PFSK-1 (cell line): Measurements from ENCODE around the gene COL4A6.

ENCODE experiments used
- FOXP2 ChIP-seq: optimal IDR thresholded peaks from 2 replicates; pipeline ENCODE3; 2011; ENCODE audit warnings: borderline replicate concordance, control low read depth, inconsistent platforms; ENCODE audit not compliant: insufficient read depth; ENCODE audit errors: extremely low read length, extremely low read depth
- POLR2AphosphoS5 ChIP-seq: IDR thresholded peaks from 2 replicates; pipeline ENCODE4 v1.6.1; 2012; ENCODE audit warnings: low read depth, mild to moderate bottlenecking, control low read depth, low read length, moderate library complexity
- SIN3A ChIP-seq: IDR thresholded peaks from 2 replicates; pipeline ENCODE4 v1.6.1; 2012; ENCODE audit warnings: mild to moderate bottlenecking, low read length, moderate library complexity, borderline replicate concordance; ENCODE audit not compliant: insufficient read depth
- TF ChIP-seq, protein P1 (sequence below), 2 experiments: IDR thresholded peaks; 2 replicates each; pipeline versions ENCODE4 v1.6.1 to v1.8.0; 2011 to 2012; ENCODE audit warnings: low read depth in 2 of 2, low read length in 2 of 2, control low read depth in 1 of 2, inconsistent platforms in 1 of 2, mild to moderate bottlenecking in 1 of 2, moderate library complexity in 1 of 2; ENCODE audit not compliant: insufficient read depth in 1 of 2

DNA sequence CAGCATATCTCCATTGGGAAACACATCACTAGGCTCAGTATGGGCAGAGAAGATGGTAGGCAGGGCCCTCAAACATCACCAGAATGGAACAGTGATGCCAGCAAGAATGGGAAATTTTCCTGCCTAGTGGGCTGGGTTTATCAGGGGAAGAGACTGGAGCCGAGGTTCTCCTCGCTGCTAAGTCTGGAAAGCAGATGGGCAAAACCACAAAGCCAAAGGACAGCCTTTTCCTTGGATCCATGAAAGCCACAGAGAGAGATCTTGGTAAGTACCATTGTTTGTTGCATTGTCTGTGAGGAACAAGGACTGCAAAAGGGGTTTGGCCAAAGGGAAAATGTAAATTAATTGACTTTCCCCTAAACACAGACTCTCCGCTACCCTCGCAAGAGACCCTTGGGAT, 266.6 kb downstream of the COL4A6 start:
- TF ChIP-seq SIN3A (no peak), FOXP2 (no peak), POLR2AphosphoS5 (no peak)
- TF ChIP-seq, protein P1, sequence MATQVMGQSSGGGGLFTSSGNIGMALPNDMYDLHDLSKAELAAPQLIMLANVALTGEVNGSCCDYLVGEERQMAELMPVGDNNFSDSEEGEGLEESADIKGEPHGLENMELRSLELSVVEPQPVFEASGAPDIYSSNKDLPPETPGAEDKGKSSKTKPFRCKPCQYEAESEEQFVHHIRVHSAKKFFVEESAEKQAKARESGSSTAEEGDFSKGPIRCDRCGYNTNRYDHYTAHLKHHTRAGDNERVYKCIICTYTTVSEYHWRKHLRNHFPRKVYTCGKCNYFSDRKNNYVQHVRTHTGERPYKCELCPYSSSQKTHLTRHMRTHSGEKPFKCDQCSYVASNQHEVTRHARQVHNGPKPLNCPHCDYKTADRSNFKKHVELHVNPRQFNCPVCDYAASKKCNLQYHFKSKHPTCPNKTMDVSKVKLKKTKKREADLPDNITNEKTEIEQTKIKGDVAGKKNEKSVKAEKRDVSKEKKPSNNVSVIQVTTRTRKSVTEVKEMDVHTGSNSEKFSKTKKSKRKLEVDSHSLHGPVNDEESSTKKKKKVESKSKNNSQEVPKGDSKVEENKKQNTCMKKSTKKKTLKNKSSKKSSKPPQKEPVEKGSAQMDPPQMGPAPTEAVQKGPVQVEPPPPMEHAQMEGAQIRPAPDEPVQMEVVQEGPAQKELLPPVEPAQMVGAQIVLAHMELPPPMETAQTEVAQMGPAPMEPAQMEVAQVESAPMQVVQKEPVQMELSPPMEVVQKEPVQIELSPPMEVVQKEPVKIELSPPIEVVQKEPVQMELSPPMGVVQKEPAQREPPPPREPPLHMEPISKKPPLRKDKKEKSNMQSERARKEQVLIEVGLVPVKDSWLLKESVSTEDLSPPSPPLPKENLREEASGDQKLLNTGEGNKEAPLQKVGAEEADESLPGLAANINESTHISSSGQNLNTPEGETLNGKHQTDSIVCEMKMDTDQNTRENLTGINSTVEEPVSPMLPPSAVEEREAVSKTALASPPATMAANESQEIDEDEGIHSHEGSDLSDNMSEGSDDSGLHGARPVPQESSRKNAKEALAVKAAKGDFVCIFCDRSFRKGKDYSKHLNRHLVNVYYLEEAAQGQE (IDR thresholded peaks at IDR 0.05; ENCODE audit: insufficient read depth in 1 of 2, low read depth in 2 of 2, low read length in 2 of 2) = no peak
